AG04450 (cell line): Measurements from ENCODE around the gene DGKI. TPM values are rescaled to one million over a fixed set of nuclear protein-coding genes. Genes with fewer than 3 reads are reported as not detected.

Experiments
- CTCF ChIA-PET: fragments of 300-600, 350-600 bp; formaldehyde crosslinking; extraction: SDS; loops from one replicate; lab custom pipeline; 2022; ENCODE audit warnings: antibody characterized with exemption, inconsistent platforms; lab: Charles Lee
- POLR2A ChIA-PET: fragments of 350-600 bp; formaldehyde crosslinking; extraction: SDS; loops from one replicate; lab custom pipeline; 2021; ENCODE audit warnings: antibody characterized with exemption, inconsistent platforms; lab: Yijun Ruan, JAX
- DNase-seq: peaks from one replicate; pipeline ENCODE4 v3.0.0-alpha.2; 2011; ENCODE audit warnings: low read depth, low spot score
- H3K27ac ChIP-seq: one replicate; pipeline ENCODE4 v1.5.1; 2012; ENCODE audit warnings: low read depth, low read length, control low read depth
- H3K27me3 ChIP-seq: one replicate; pipeline ENCODE4 v1.6.0; 2012; ENCODE audit warnings: low read length; ENCODE audit not compliant: control insufficient read depth, insufficient read depth
- H3K4me3 ChIP-seq: 2 replicates; pipeline ENCODE4 v1.5.1; 2011; ENCODE audit warnings: mild to moderate bottlenecking, low read depth, low read length, control low read depth
- H3K9me3 ChIP-seq: 2 replicates; pipeline ENCODE4 v1.5.1; 2012; ENCODE audit warnings: low read length; ENCODE audit not compliant: control insufficient read depth, insufficient read depth
- CTCF ChIP-seq: IDR thresholded peaks from 2 replicates; pipeline ENCODE4 v1.5.1; 2011; ENCODE audit warnings: low read depth, low read length, control low read depth, inconsistent platforms
- polyA plus RNA-seq: library from polyadenylated mRNA; depleted of rRNA; stranded (reverse); fragments of >200 nt; gene quantifications from 2 replicates; pipeline ENCODE4 v1.2.3, GENCODE V29; 2011

DGKI gene
- polyA plus RNA-seq, 1 experiment = 3.1 TPM

- no peak for TF ChIP-seq CTCF
- Histone ChIP-seq H3K9me3 (no peaks in the 10 kb centered on the region), H3K4me3 (no peak overlapping the region), H3K27ac (no peak overlapping the region), H3K27me3 (no peaks in the 10 kb centered on the region)
- CTCF ChIA-PET = interaction anchor here (0.6 to 5.3 kb wide), 71 partner anchors 11 to 1663 kb away, joined by 3 to 123 read pairs (median 6); partner anchors contain the start of genes CREB3L2 and DGKI
- no peak for DNase-seq
- POLR2A ChIA-PET = interaction anchor here (1.5 kb wide), 1 partner anchor 11 kb away, joined by 7 read pairs; no protein-coding TSS in a partner anchor
These were observed 189.9 kb downstream of the DGKI start for GRCh38 chr7:137656850-137657232.

- Histone ChIP-seq H3K27me3 (no peaks in the 10 kb centered on the region), H3K4me3 (no peak overlapping the region), H3K9me3 (no peaks in the 10 kb centered on the region), H3K27ac (no peak overlapping the region)
- ChIA-PET POLR2A (interaction anchor here (1.5 kb wide), 1 partner anchor 11 kb away, joined by 7 read pairs; no protein-coding TSS in a partner anchor), CTCF (interaction anchor here (0.6 to 5.3 kb wide), 91 partner anchors 11 to 1662 kb away, joined by 3 to 123 read pairs (median 5); partner anchors contain the start of genes CREB3L2 and DGKI)
- peak; percentile 92 for TF ChIP-seq CTCF
- DNase-seq = peak; percentile 44
These were observed 190.4 kb downstream of the DGKI start for GRCh38 chr7:137656227-137656849.

GRCh38 chr7:137655804-137656203 is 191.0 kb downstream of the DGKI start:
- TF ChIP-seq CTCF = no peak
- DNase-seq = no peak
- Histone ChIP-seq H3K4me3 (no peak overlapping the region), H3K9me3 (no peaks in the 10 kb centered on the region), H3K27ac (no peak overlapping the region), H3K27me3 (no peaks in the 10 kb centered on the region)
- ChIA-PET CTCF (interaction anchor here (0.6 to 5.3 kb wide), 86 partner anchors 10 to 1662 kb away, joined by 3 to 123 read pairs (median 5); partner anchors contain the start of gene CREB3L2), POLR2A (interaction anchor here (1.5 kb wide), 1 partner anchor 12 kb away, joined by 7 read pairs; no protein-coding TSS in a partner anchor)

- no peaks in the 10 kb centered on the region for H3K27me3 ChIP-seq
- CTCF ChIA-PET = interaction anchor here (1.4 kb wide), 1 partner anchor 247 kb away, joined by 4 read pairs; no protein-coding TSS in a partner anchor
- DNase-seq = no peak
These were observed 194.1 kb downstream of the DGKI start for GRCh38 chr7:137652721-137653120.

More at GRCh38 chr7:137652721-137653120, 194.1 kb downstream of the DGKI start:
- H3K4me3 ChIP-seq = no peak overlapping the region
- no peak for TF ChIP-seq CTCF
- H3K9me3 ChIP-seq = no peaks in the 10 kb centered on the region
- POLR2A ChIA-PET = interaction anchor here (0.6 to 0.7 kb wide), 2 partner anchors 191 to 248 kb away, joined by 3 to 4 read pairs; no protein-coding TSS in a partner anchor
- H3K27ac ChIP-seq = no peak overlapping the region
